GM12878 (cell line): ENCODE measurements around the gene SYK. TPM values are rescaled to one million over a fixed set of nuclear protein-coding genes. Genes with fewer than 3 reads are reported as not detected.

Experiments
- ATAC-seq: fragments of 200-7000 bp; cut with Tn5 transposase; 3 replicates; pipeline ENCODE4 v1.9.1; 2020; ENCODE audit warnings: mild to moderate bottlenecking, moderate library complexity
- BruUV-seq: library from RNA; stranded (reverse); fragments of 400-500 nt; replicated peaks from 2 replicates; lab custom pipeline; 2021; lab: Mats Ljungman, UMichigan
- CTCF ChIA-PET: fragments of 300-600 bp; sonication (Branson Sonifier 250); formaldehyde crosslinking; extraction: SDS; loops from one replicate; lab custom pipeline; 2021; ENCODE audit warnings: inconsistent platforms; lab: Yijun Ruan, JAX
- POLR2A ChIA-PET: fragments of 350-600 bp; formaldehyde crosslinking; extraction: SDS; loops from one replicate; lab custom pipeline; 2021; ENCODE audit warnings: inconsistent platforms; lab: Charles Lee
- RAD21 ChIA-PET: fragments of 300-600 bp; sonication (Branson Sonifier 250); formaldehyde crosslinking; loops from one replicate; lab custom pipeline; 2023; ENCODE audit warnings: antibody characterized with exemption; ENCODE audit not compliant: unreplicated experiment; lab: Charles Lee
- SMC1A ChIA-PET: fragments of 300-600 bp; sonication (Branson Sonifier 250); formaldehyde crosslinking; loops from one replicate; lab custom pipeline; 2023; ENCODE audit not compliant: unreplicated experiment, uncharacterized antibody; lab: Charles Lee
- DNase-seq: peaks from one replicate; pipeline ENCODE4 v3.0.0-alpha.2; 2011; ENCODE audit warnings: low read depth, low spot score
- FAIRE-seq: peaks from 3 replicates; lab custom pipeline; 2011; peaks lifted over from hg19 to GRCh38; lab: Jason Lieb, UNC
- H2AFZ ChIP-seq: 2 replicates; pipeline ENCODE4 v1.6.0; 2011; ENCODE audit warnings: low read depth, low read length, control low read depth; ENCODE audit not compliant: control insufficient read depth
- H3K27ac ChIP-seq: 2 replicates; pipeline ENCODE4 v1.5.1; 2011; ENCODE audit warnings: control low read depth; ENCODE audit not compliant: control insufficient read depth, insufficient read depth
- H3K27me3 ChIP-seq, 2 experiments: replicated peaks in 1 of 2; 2 replicates each; pipeline versions ENCODE4 v1.6.0 to v1.6.1; 2011; ENCODE audit warnings: low read length in 1 of 2; ENCODE audit not compliant: control insufficient read depth in 2 of 2, insufficient read depth in 2 of 2
- H3K36me3 ChIP-seq, 2 experiments: 2 replicates each; pipeline ENCODE4 v1.5.1; 2011; ENCODE audit warnings: low read length in 1 of 2; ENCODE audit not compliant: control insufficient read depth in 2 of 2, insufficient read depth in 2 of 2
- H3K4me1 ChIP-seq: 2 replicates; pipeline ENCODE4 v1.6.1; 2011; ENCODE audit warnings: mild to moderate bottlenecking, low read length, moderate library complexity, mixed read lengths; ENCODE audit not compliant: control insufficient read depth, insufficient read depth
- H3K4me2 ChIP-seq: 2 replicates; pipeline ENCODE4 v1.6.0; 2011; ENCODE audit warnings: control low read depth; ENCODE audit not compliant: control insufficient read depth, insufficient read depth
- H3K4me3 ChIP-seq: fragments of 200-600 bp; sonication (generic); 2 replicates; pipeline ENCODE4 v1.5.1; 2016
- H3K79me2 ChIP-seq: 2 replicates; pipeline ENCODE4 v1.6.0; 2011; ENCODE audit warnings: low read length; ENCODE audit not compliant: control insufficient read depth, insufficient read depth
- H3K9ac ChIP-seq: 2 replicates; pipeline ENCODE4 v1.8.0; 2011; ENCODE audit warnings: low read length, control low read depth, mixed read lengths; ENCODE audit not compliant: control insufficient read depth, insufficient read depth
- H3K9me3 ChIP-seq: replicated peaks from 3 replicates; pipeline ENCODE4 v1.5.1; 2011; ENCODE audit warnings: mild to moderate bottlenecking, low read length; ENCODE audit not compliant: control insufficient read depth, insufficient read depth
- H4K20me1 ChIP-seq: 2 replicates; pipeline ENCODE4 v1.6.0; 2011; ENCODE audit not compliant: control insufficient read depth, insufficient read depth
- DPF2 ChIP-seq: fragments of 450-650 bp; IDR thresholded peaks from 2 replicates; pipeline ENCODE4 v1.6.1; 2017; ENCODE audit warnings: mild to moderate bottlenecking
- FOXK2 ChIP-seq: fragments of 450-650 bp; IDR thresholded peaks from 2 replicates; pipeline ENCODE4 v1.6.1; 2017; ENCODE audit warnings: mild to moderate bottlenecking, moderate library complexity
- GATAD2B ChIP-seq: fragments of 450-650 bp; conservative IDR thresholded peaks from 2 replicates; pipeline ENCODE4 v1.6.1; 2017; ENCODE audit warnings: low read depth, mild to moderate bottlenecking, moderate library complexity
- MXI1 ChIP-seq: fragments of 150-350 bp; IDR thresholded peaks from 2 replicates; pipeline ENCODE4 v1.6.1; 2011; ENCODE audit warnings: low read depth, mild to moderate bottlenecking, inconsistent platforms, low read length, improper control_type of control experiment
- MYC ChIP-seq: IDR thresholded peaks from 2 replicates; pipeline ENCODE4 v1.6.1; 2011; ENCODE audit warnings: mild to moderate bottlenecking, low read length, moderate library complexity, inconsistent platforms; ENCODE audit not compliant: insufficient read depth, insufficient replicate concordance, insufficient read length, severe bottlenecking
- NFYA ChIP-seq: IDR thresholded peaks from 2 replicates; pipeline ENCODE4 v1.6.1; 2011; ENCODE audit warnings: low read depth, mild to moderate bottlenecking, low read length, improper control_type of control experiment, borderline replicate concordance
- RELA ChIP-seq: fragments of 450-650 bp; IDR thresholded peaks from 2 replicates; pipeline ENCODE4 v1.8.0; 2014; ENCODE audit warnings: borderline replicate concordance; ENCODE audit not compliant: partially characterized antibody
- RUNX3 ChIP-seq: IDR thresholded peaks from 2 replicates; pipeline ENCODE4 v1.6.1; 2012; ENCODE audit warnings: low read length, inconsistent platforms
- ZBTB33 ChIP-seq: fragments of 450-650 bp; IDR thresholded peaks from 2 replicates; pipeline ENCODE4 v1.6.1; 2017; ENCODE audit warnings: mild to moderate bottlenecking
- ZNF384 ChIP-seq: IDR thresholded peaks from 2 replicates; pipeline ENCODE4 v1.6.1; 2012; ENCODE audit warnings: low read depth, mild to moderate bottlenecking, low read length, improper control_type of control experiment, borderline replicate concordance
- WGBS: methylation state at CpG from one replicate; pipeline ENCODE4 v1.1.6; 2016; ENCODE audit warnings: low lambda C conversion rate; ENCODE audit not compliant: insufficient replicate concordance, insufficient coverage; ENCODE audit errors: missing lambda C conversion rate; 5-methylcytosine and 5-hydroxymethylcytosine counted together
- in situ Hi-C: fragments of 300-500 bp; cut with MboI; formaldehyde crosslinking; loops from 9 replicates; pipeline ENCODE4 v1.14.3; 2018; ENCODE audit warnings: mixed read lengths
- intact Hi-C: fragments of 100-400 bp; cut with micrococcal nuclease; formaldehyde crosslinking; loops from one replicate; pipeline ENCODE4 v1.14.2; 2022; ENCODE audit not compliant: unreplicated experiment
- polyA plus RNA-seq, 11 experiments: library from polyadenylated mRNA; depleted of rRNA in 4 of 11; unstranded in 6 of 11; stranded (reverse) in 5 of 11; fragments of >200 nt; fragmentation: Nextera tagmentation in 4 of 11; fragmentation: Illumina TruSeq in 1 of 11; extraction: Ambion mirVana in 4 of 11; extraction: Trizol in 1 of 11; gene quantifications; 1 replicate in 1 of 11; 2 replicates in 10 of 11; pipeline versions ENCODE4 v1.2.1 to v1.2.3, GENCODE V29; 2011 to 2016; ENCODE audit warnings: inconsistent platforms in 2 of 11, missing spikeins in 2 of 11, low read depth in 1 of 11
- total RNA-seq, 4 experiments: library from RNA; depleted of rRNA in 3 of 4; stranded (reverse); fragments of >200 nt in 3 of 4; fragmentation: Illumina TruSeq in 1 of 4; extraction: Trizol in 1 of 4; gene quantifications; 2 replicates each; pipeline versions ENCODE4 v1.2.1 to v1.2.3, GENCODE V29; 2013 to 2021

SYK gene
- total and polyA plus RNA-seq, 10 of the 15 experiments (the other 5 are each of a cell fraction or from before 2014, with no cell fraction given) = 6.5 to 135 (median 68.8) TPM

GRCh38 chr9:90822866-90823265 is 21.2 kb downstream of the SYK start (continued):
- TF ChIP-seq RELA = no peak
- TF ChIP-seq ZNF384 = no peak
- no peak for TF ChIP-seq NFYA
- no peak for TF ChIP-seq DPF2

- Histone ChIP-seq H3K27me3 (no peaks in the 10 kb centered on the region), H3K27ac (0 out of 2 replicates have a peak overlapping the region, but pooled peaks have one; percentile 76), H3K4me3 (no peak overlapping the region), H3K4me1 (peaks cover 29% of the 10 kb centered on the region), H3K9ac (no peak overlapping the region), H3K36me3 (peaks cover 0 to 3% of the 10 kb centered on the region in 2 experiments; a peak in 2 of 4 replicates), H3K79me2 (peaks cover 25% of the 10 kb centered on the region), H3K4me2 (no peak overlapping the region), H3K9me3 (peaks cover 13% of the 10 kb centered on the region; the same call in 2 of the 3 replicates), H4K20me1 (no peaks in the 10 kb centered on the region), H2AFZ (no peak overlapping the region)
- CTCF ChIA-PET = interaction anchor here (0.9 to 1.2 kb wide), 4 partner anchors 9 to 45 kb away, joined by 3 to 6 read pairs (median 4); no protein-coding TSS in a partner anchor
- in situ Hi-C loops (no loop called here), intact Hi-C loops (no loop called here)
- ATAC-seq (no peak), FAIRE-seq (no peak), DNase-seq (no peak)
- BruUV-seq = no TSS peak
- TF ChIP-seq FOXK2 (no peak), GATAD2B (no peak), MYC (no peak), MXI1 (no peak), ZBTB33 (no peak), RUNX3 (0 out of 2 replicates have a peak, but pooled peaks have one; percentile 10)
- SMC1A ChIA-PET = interaction anchor here (0.8 to 4.7 kb wide), 8 partner anchors 9 to 29 kb away, joined by 3 to 20 read pairs (median 4); no protein-coding TSS in a partner anchor
- RAD21 ChIA-PET = interaction anchor here (1.0 to 1.4 kb wide), 4 partner anchors 9 to 31 kb away, joined by 3 read pairs; no protein-coding TSS in a partner anchor
- POLR2A ChIA-PET = interaction anchor here (1.5 kb wide), 1 partner anchor 21 kb away, joined by 6 read pairs; no protein-coding TSS in a partner anchor
- WGBS = 7% methylated on average over 1 of the region's 1 CpG
Observed at GRCh38 chr9:90825586-90825985, 24.0 kb downstream of the SYK start.
